AG09309 (cell line): ENCODE results near the gene AFF3.

Source experiments
- DNase-seq: peaks from one replicate; pipeline ENCODE4 v3.0.0-alpha.2; 2010; ENCODE audit warnings: low read depth
- H3K4me3 ChIP-seq: 2 replicates; pipeline ENCODE4 v1.5.1; 2011; ENCODE audit warnings: mild to moderate bottlenecking, low read depth, low read length, moderate library complexity; ENCODE audit not compliant: control insufficient read depth
- TF ChIP-seq, protein P1 (sequence below): IDR thresholded peaks from 2 replicates; pipeline ENCODE4 v1.5.1; 2011; ENCODE audit warnings: mild to moderate bottlenecking, low read depth, low read length, inconsistent platforms; ENCODE audit not compliant: insufficient read depth, control insufficient read depth; ENCODE audit errors: missing control alignments

Gene AFF3

DNA sequence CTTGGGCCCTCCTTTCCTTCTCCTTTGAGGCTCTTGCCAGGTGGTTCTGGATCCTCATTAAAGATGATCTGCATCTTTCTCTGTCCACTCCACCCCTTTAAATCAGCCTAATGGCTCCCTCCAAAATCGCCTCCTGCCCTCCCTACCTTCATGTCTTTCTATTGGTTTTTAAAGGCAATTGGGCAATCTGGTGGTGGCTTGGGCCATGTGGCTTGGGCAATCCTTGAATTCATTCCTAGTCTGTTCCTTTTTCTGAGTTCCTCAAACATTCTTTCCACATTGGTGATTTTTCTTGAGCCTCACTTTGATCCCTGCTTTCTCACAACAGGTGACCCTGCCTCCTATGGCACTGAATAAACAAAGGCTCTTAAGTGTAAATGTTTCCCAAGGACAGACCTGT lies 386.3 kb downstream of the AFF3 start:
- TF ChIP-seq, protein P1, sequence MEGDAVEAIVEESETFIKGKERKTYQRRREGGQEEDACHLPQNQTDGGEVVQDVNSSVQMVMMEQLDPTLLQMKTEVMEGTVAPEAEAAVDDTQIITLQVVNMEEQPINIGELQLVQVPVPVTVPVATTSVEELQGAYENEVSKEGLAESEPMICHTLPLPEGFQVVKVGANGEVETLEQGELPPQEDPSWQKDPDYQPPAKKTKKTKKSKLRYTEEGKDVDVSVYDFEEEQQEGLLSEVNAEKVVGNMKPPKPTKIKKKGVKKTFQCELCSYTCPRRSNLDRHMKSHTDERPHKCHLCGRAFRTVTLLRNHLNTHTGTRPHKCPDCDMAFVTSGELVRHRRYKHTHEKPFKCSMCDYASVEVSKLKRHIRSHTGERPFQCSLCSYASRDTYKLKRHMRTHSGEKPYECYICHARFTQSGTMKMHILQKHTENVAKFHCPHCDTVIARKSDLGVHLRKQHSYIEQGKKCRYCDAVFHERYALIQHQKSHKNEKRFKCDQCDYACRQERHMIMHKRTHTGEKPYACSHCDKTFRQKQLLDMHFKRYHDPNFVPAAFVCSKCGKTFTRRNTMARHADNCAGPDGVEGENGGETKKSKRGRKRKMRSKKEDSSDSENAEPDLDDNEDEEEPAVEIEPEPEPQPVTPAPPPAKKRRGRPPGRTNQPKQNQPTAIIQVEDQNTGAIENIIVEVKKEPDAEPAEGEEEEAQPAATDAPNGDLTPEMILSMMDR = no peak
- DNase-seq = no peak
- H3K4me3 ChIP-seq = no peak overlapping the region

DNA sequence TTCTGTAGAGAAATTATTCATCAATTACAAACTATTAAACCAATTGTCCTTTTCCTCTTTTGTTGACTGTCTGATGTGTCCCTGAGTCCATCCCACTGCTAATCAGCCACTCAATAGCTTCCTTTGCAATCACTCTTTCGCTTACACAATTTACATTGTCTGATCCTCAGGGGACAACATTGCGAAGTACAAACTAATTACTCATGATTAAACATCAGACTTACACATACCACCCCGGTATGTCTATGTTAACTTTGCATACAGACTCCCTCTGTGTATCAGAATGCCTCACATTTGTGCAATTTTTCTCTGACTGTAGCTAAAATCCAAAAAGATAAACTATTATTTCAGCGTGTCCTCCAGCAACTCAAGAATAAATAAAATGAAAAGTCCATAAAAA lies 388.2 kb downstream of the AFF3 start:
- DNase-seq = peak; percentile 32
- no peak overlapping the region for H3K4me3 ChIP-seq
- TF ChIP-seq, protein P1 = no peak

DNA sequence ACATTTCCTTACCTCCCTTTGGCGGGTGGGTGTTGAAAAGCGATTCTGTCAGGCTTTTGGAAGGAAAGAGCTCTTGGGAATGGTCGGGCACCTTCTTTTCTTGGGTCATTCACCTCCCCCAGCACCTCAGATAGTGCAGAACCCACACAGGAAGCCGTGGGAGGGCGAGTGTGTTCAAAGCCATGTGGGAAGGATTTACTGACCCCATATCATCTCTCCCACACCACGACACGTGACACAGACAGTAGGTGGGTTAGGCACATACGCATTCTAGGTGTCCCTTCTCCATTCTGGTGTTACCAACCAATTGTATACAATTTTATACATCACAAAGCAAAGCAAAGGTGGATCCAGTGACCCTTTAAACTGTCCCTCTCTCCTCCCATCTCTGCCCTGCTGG lies 388.9 kb downstream of the AFF3 start:
- no peak for DNase-seq
- TF ChIP-seq, protein P1 = no peak
- H3K4me3 ChIP-seq = no peak overlapping the region

DNA sequence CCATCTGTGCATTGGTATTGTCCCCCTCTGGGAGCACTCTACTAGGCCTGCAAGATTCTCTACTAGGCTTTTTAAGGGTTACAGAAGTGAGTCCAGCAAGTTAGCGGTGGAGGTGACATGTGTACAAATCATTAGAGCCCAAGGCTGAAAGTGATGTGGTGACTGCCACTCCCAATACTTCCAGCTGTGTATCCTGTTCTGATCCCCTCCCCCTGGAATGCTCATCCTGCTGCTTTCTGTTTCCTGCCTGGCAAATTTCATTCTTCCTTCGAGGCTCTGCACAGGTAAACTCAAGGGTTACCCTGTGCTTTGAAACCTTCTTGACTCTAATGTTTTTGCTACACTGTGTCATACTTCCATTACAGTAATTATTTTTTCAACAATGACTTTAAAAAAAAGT lies 394.0 kb downstream of the AFF3 start:
- no peak overlapping the region for H3K4me3 ChIP-seq
- TF ChIP-seq, protein P1 = no peak
- DNase-seq = no peak

DNA sequence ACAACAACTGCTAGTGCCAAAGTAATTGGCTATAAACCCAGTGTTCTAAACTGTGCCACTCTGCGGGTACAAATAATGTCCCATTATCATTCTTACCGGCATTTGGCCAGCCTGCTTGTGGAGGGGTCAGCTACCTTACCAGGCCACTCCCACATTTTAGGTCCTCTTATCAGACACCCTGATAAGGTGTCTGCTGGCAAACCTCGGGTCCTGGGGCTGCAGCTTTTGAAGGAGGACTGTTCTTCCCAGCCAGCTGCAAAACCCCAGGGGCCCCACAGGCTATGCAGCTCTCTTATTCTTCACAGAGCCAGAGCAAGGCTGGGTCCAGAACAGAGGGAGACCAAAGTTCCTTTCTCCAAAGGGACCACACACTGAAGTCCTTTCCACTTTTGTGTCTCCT lies 394.5 kb downstream of the AFF3 start:
- no peak for DNase-seq
- TF ChIP-seq, protein P1 = no peak
- H3K4me3 ChIP-seq = no peak overlapping the region

DNA sequence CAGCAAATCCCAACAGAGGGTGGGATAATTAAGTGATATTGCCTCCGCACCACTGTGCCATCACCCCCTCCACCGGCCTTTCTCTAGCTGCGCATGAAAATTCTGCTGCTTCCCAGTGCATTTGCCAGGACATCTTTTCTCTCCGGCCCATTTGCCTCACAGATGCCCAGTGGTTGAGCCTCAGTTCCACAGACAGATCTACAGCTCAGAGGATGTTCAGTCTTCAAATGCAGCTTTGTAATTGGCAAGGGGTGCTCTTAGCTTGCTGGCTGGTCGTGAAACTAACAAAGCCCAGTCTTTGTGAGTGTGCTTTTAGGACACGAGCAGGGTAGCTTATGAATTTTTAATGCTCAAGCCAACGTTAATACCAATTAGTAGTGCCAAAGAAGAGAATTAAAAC lies 399.2 kb downstream of the AFF3 start:
- DNase-seq = no peak
- TF ChIP-seq, protein P1 = no peak
- H3K4me3 ChIP-seq = no peak overlapping the region

DNA sequence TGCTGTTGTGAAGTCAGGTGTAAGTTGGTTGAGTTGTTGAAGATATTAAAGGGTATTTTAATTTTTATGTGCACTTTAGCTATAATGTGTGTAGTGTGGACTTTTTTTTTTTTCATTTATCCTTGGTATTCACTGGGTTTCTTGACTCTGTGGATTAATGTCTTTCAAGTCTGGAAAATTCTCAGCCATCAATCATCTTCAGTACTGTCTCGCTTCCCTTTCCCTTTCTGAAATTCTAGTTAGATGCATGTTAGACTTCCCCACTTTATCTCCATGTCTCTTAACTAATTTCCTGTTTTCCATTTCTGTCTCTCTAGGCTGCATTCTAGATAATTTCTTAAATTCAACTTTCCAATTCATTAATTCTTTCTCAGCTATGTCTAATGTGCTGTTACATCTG lies 404.9 kb downstream of the AFF3 start:
- no peak overlapping the region for H3K4me3 ChIP-seq
- DNase-seq = no peak
- TF ChIP-seq, protein P1 = no peak
